Activated B cell treated with CpG ODN at 0.5 μM for 24 hours (primary cell): ENCODE data around the gene SPAG17. TPM values are rescaled to one million over a fixed set of nuclear protein-coding genes. Genes with fewer than 3 reads are reported as not detected.

Experiments
- ATAC-seq: fragments of 200-7000 bp; cut with Tn5 transposase; one replicate; pipeline ENCODE4 v1.10.0; 2021; ENCODE audit warnings: low read depth, mild to moderate bottlenecking, moderate library complexity
- CTCF ChIA-PET: fragments of 350-600 bp; sonication (Branson Sonifier 250); formaldehyde crosslinking; loops from one replicate; lab custom pipeline; 2021; ENCODE audit warnings: antibody characterized with exemption; lab: Charles Lee
- POLR2A ChIA-PET: fragments of 350-600 bp; sonication (Branson Sonifier 250); formaldehyde crosslinking; loops from one replicate; lab custom pipeline; 2021; ENCODE audit warnings: antibody characterized with exemption; lab: Charles Lee
- DNase-seq: peaks from one replicate; pipeline ENCODE4 v3.0.0; 2022
- H3K27ac Mint-ChIP-seq: one replicate; pipeline ENCODE4 v1.8.0; 2020; ENCODE audit warnings: mixed read lengths
- H3K27me3 Mint-ChIP-seq: one replicate; pipeline ENCODE4 v1.8.0; 2021; ENCODE audit warnings: mixed read lengths
- H3K36me3 Mint-ChIP-seq: one replicate; pipeline ENCODE4 v1.8.0; 2021; ENCODE audit warnings: low read depth, mixed read lengths
- H3K4me1 Mint-ChIP-seq: one replicate; pipeline ENCODE4 v1.8.0; 2021; ENCODE audit warnings: mixed read lengths
- H3K4me3 Mint-ChIP-seq: one replicate; pipeline ENCODE4 v1.8.0; 2020; ENCODE audit warnings: mild to moderate bottlenecking, mixed read lengths
- H3K9me3 Mint-ChIP-seq: one replicate; pipeline ENCODE4 v1.8.0; 2020; ENCODE audit warnings: mixed read lengths
- intact Hi-C: fragments of 100-400 bp; cut with micrococcal nuclease; formaldehyde crosslinking; loops from one replicate; pipeline ENCODE4 v1.15.1; 2024
- total RNA-seq: library from RNA; stranded (reverse); gene quantifications from 2 replicates; pipeline ENCODE4 v1.2.3, GENCODE V29; 2022
- TF ChIP-seq, protein P1 (sequence below): fragments of 200-600 bp; IDR thresholded peaks from one replicate; pipeline ENCODE4 v1.8.0; 2022; ENCODE audit warnings: antibody characterized with exemption, mild to moderate bottlenecking

The SPAG17 gene
- total RNA-seq, 1 donor from 2014 or later = not detected

DNA sequence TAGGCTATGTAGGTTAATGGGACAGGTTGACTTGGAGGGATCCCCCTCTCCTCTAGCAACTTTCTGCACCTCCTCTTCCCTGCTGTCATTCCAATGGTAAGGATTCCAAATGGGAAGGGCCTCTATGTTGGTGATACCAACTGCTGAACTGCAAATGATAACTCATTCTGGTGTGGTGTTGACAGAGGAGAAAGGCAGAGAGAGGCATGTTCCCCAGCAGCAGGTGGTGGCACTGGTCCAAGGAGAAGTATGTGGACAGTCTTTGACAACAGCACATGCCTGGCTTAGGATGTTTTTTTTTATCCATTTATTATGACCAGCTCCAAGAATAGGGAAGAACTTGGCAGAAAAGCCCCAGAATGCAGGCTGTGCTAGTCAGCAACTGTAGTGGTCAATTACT lies 19.6 kb upstream of the SPAG17 start:
- H3K36me3 Mint-ChIP-seq = no peaks in the 10 kb centered on the region
- H3K27ac Mint-ChIP-seq = no peak overlapping the region
- no peak overlapping the region for H3K4me3 Mint-ChIP-seq
- ATAC-seq (no peak), DNase-seq (no peak)
- TF ChIP-seq, protein P1, sequence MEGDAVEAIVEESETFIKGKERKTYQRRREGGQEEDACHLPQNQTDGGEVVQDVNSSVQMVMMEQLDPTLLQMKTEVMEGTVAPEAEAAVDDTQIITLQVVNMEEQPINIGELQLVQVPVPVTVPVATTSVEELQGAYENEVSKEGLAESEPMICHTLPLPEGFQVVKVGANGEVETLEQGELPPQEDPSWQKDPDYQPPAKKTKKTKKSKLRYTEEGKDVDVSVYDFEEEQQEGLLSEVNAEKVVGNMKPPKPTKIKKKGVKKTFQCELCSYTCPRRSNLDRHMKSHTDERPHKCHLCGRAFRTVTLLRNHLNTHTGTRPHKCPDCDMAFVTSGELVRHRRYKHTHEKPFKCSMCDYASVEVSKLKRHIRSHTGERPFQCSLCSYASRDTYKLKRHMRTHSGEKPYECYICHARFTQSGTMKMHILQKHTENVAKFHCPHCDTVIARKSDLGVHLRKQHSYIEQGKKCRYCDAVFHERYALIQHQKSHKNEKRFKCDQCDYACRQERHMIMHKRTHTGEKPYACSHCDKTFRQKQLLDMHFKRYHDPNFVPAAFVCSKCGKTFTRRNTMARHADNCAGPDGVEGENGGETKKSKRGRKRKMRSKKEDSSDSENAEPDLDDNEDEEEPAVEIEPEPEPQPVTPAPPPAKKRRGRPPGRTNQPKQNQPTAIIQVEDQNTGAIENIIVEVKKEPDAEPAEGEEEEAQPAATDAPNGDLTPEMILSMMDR = no peak
- POLR2A ChIA-PET = no interaction called here
- H3K9me3 Mint-ChIP-seq = no peaks in the 10 kb centered on the region
- H3K4me1 Mint-ChIP-seq = no peaks in the 10 kb centered on the region
- intact Hi-C loops = no loop called here
- no peaks in the 10 kb centered on the region for H3K27me3 Mint-ChIP-seq
- CTCF ChIA-PET = no interaction called here

- TF ChIP-seq, protein P1 = no peak
- no peak for ATAC-seq
- Mint-ChIP-seq H3K4me1 (no peaks in the 10 kb centered on the region), H3K36me3 (no peaks in the 10 kb centered on the region), H3K27ac (no peak overlapping the region), H3K27me3 (no peaks in the 10 kb centered on the region), H3K4me3 (no peak overlapping the region), H3K9me3 (no peaks in the 10 kb centered on the region)
- no peak for DNase-seq
- POLR2A ChIA-PET = no interaction called here
- intact Hi-C loops = no loop called here
- CTCF ChIA-PET = no interaction called here
Measured at GRCh38 chr1:118204105-118204504, 19.1 kb upstream of the SPAG17 start.

DNA sequence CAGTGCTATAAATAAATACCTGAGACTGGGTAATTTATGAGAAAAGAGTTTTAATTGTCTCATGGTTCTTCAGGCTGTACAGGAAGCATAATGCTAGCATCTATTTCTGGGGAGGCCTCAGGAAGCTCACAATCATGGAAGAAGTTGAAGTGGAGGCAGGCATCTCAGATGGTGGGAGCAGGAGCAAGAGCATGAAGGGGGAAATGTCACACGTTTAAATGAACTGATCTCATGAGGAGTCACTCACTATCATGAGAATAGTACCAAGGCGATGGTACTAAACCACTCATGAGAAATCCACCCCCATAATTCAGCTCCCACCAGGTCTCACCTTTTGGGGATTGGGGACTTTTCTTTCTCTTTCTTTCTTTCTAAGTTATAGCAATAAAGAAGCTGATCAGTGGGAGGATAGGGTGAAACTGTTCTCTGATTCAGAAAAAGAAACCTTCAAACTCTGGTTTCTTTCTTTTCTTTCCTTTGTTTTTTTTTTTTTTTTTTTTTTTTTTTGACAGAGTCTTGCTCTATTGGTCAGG lies 17.1 kb upstream of the SPAG17 start:
- Mint-ChIP-seq H3K4me1 (no peaks in the 10 kb centered on the region), H3K27me3 (no peaks in the 10 kb centered on the region), H3K4me3 (no peak overlapping the region), H3K9me3 (no peaks in the 10 kb centered on the region), H3K36me3 (no peaks in the 10 kb centered on the region), H3K27ac (no peak overlapping the region)
- intact Hi-C loops = no loop called here
- POLR2A ChIA-PET = no interaction called here
- ATAC-seq (no peak), DNase-seq (no peak)
- CTCF ChIA-PET = no interaction called here
- TF ChIP-seq, protein P1 = no peak

- H3K4me1 Mint-ChIP-seq = no peaks in the 10 kb centered on the region
- ATAC-seq (no peak), DNase-seq (no peak)
- TF ChIP-seq, protein P1 = no peak
- no peak overlapping the region for H3K4me3 Mint-ChIP-seq
- ChIA-PET CTCF (no interaction called here), POLR2A (no interaction called here)
- H3K9me3 Mint-ChIP-seq = no peaks in the 10 kb centered on the region
- intact Hi-C loops = no loop called here
- H3K27me3 Mint-ChIP-seq = no peaks in the 10 kb centered on the region
- H3K27ac Mint-ChIP-seq = no peak overlapping the region
- H3K36me3 Mint-ChIP-seq = no peaks in the 10 kb centered on the region
Measured at GRCh38 chr1:118201524-118201923, 16.5 kb upstream of the SPAG17 start.

DNA sequence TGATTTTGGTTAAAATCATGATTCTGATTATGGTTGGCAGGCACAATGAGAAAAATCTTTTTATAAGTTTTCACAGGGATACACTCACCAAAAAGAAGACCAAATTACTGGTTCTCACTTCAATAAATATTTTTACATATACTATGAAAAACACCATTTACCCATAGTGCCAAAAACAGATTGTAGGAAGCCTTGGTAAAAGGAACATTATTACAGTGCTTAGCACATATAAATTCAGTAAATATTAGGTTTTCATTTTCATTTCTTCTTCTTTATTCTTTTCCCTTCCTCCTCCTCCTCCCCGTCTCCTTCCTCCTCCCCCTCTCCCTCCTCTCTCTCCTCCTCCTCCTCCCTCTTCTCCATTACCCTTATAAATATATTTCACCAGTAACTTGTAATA lies 15.8 kb upstream of the SPAG17 start:
- Mint-ChIP-seq H3K27me3 (no peaks in the 10 kb centered on the region), H3K9me3 (no peaks in the 10 kb centered on the region), H3K4me1 (no peaks in the 10 kb centered on the region), H3K36me3 (no peaks in the 10 kb centered on the region), H3K4me3 (no peak overlapping the region), H3K27ac (no peak overlapping the region)
- TF ChIP-seq, protein P1 = no peak
- ATAC-seq = no peak
- intact Hi-C loops = no loop called here
- ChIA-PET CTCF (no interaction called here), POLR2A (no interaction called here)
- DNase-seq = no peak
